Activated CD4-positive, alpha-beta memory T cell treated with anti-CD3 and anti-CD28 coated beads, Interleukin-2, amount 10 ng/mL, durations not matched to agents 7 days and 5 days (primary cell): ENCODE results near the gene LHFPL4. TPM values are rescaled to one million over a fixed set of nuclear protein-coding genes. Genes with fewer than 3 reads are reported as not detected.

ENCODE experiments used
- CTCF ChIA-PET: fragments of 350-600 bp; sonication (Branson Sonifier 250); formaldehyde crosslinking; loops from one replicate; lab custom pipeline; 2021; ENCODE audit warnings: antibody characterized with exemption, inconsistent platforms; lab: Charles Lee
- POLR2A ChIA-PET: fragments of 350-600 bp; sonication (Branson Sonifier 250); formaldehyde crosslinking; loops from one replicate; lab custom pipeline; 2021; ENCODE audit warnings: antibody characterized with exemption; lab: Charles Lee
- DNase-seq: peaks from one replicate; pipeline ENCODE4 v3.0.0-alpha.2; 2020
- H3K27ac Mint-ChIP-seq: one replicate; pipeline ENCODE4 v1.8.0; 2021; ENCODE audit warnings: mild to moderate bottlenecking, mixed read lengths
- H3K27me3 Mint-ChIP-seq: one replicate; pipeline ENCODE4 v1.8.0; 2021; ENCODE audit warnings: mixed read lengths
- H3K36me3 Mint-ChIP-seq: one replicate; pipeline ENCODE4 v1.8.0; 2021; ENCODE audit warnings: low read depth, mixed read lengths
- H3K4me1 Mint-ChIP-seq: one replicate; pipeline ENCODE4 v1.8.0; 2021; ENCODE audit warnings: mixed read lengths
- H3K4me3 Mint-ChIP-seq: one replicate; pipeline ENCODE4 v1.8.0; 2021; ENCODE audit warnings: mild to moderate bottlenecking, mixed read lengths
- H3K9me3 Mint-ChIP-seq: one replicate; pipeline ENCODE4 v1.8.0; 2021; ENCODE audit warnings: mixed read lengths
- total RNA-seq, 2 experiments: library from RNA; stranded (reverse); gene quantifications; one replicate each; pipeline ENCODE4 v1.2.3, GENCODE V29; 2021

LHFPL4 gene
- total RNA-seq, 2 experiments from 2014 or later: 0.05 TPM; not detected in 1

- Mint-ChIP-seq H3K27ac (no peak overlapping the region), H3K4me1 (no peaks in the 10 kb centered on the region), H3K4me3 (no peak overlapping the region), H3K27me3 (no peaks in the 10 kb centered on the region), H3K36me3 (peaks cover 10% of the 10 kb centered on the region), H3K9me3 (peaks cover 4% of the 10 kb centered on the region)
- ChIA-PET CTCF (interaction anchor here (0.7 to 4.5 kb wide), 3 partner anchors 9 to 521 kb away, joined by 3 to 28 read pairs (median 5); no protein-coding TSS in a partner anchor), POLR2A (no interaction called here)
- no peak for DNase-seq
These were observed 62.1 kb downstream of the LHFPL4 start for GRCh38 chr3:9491506-9491905.

- DNase-seq: no peak
- no peaks in the 10 kb centered on the region for H3K4me1 Mint-ChIP-seq
- H3K27ac Mint-ChIP-seq: no peak overlapping the region
- no peak overlapping the region for H3K4me3 Mint-ChIP-seq
- no peaks in the 10 kb centered on the region for H3K27me3 Mint-ChIP-seq
- peaks cover 43% of the 10 kb centered on the region for H3K36me3 Mint-ChIP-seq
- ChIA-PET CTCF (interaction anchor here (0.7 to 1.2 kb wide), 3 partner anchors 15 to 156 kb away, joined by 3 to 5 read pairs (median 3); no protein-coding TSS in a partner anchor), POLR2A (no interaction called here)
- peaks cover 4% of the 10 kb centered on the region for H3K9me3 Mint-ChIP-seq
These were observed 68.4 kb downstream of the LHFPL4 start for GRCh38 chr3:9485248-9485647.

DNA sequence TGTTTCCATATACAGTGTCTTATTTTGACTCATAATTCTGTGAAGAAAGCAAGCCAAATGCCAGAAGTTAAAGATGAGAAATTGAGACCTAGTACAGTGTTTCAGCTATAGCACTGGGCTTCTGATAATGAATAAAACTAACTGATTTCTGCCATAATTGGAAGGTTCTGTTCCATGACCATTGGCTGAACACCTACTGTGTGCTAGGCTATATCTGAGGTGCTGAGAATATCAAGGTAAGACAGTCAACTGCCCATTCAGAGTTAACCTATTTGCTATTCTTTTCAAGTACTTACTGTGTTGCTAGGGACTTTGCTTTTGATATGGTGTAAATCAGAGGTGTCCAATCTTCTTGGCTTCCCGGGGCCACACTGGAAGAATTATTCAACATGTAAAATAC, 73.4 kb downstream of the LHFPL4 start:
- H3K27ac Mint-ChIP-seq: no peak overlapping the region
- POLR2A ChIA-PET: no interaction called here
- DNase-seq: no peak
- H3K4me1 Mint-ChIP-seq: no peaks in the 10 kb centered on the region
- no peaks in the 10 kb centered on the region for H3K27me3 Mint-ChIP-seq
- H3K4me3 Mint-ChIP-seq: no peak overlapping the region
- peaks cover 61% of the 10 kb centered on the region for H3K36me3 Mint-ChIP-seq
- CTCF ChIA-PET: no interaction called here
- no peaks in the 10 kb centered on the region for H3K9me3 Mint-ChIP-seq

DNA sequence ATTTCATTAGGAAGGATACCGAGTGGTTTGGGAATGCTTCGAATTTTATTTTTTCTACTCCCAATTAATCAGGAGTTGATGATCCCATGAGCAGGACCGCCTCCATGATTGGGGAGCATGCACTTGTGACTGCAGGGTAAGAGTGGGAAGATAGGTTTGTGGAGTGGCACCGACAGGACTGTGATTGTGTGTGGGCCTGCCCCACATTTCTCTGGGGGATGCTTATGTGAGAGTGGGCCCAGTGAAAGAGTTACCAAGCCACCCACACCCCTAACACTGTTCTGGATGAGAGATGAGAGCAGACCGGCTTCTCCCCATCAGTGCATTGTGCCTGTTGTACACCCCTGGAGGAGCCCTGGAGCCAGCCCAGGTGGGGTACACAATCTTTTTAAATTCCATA, 76.7 kb downstream of the LHFPL4 start:
- ChIA-PET POLR2A (no interaction called here), CTCF (no interaction called here)
- peaks cover 81% of the 10 kb centered on the region for H3K36me3 Mint-ChIP-seq
- no peaks in the 10 kb centered on the region for H3K27me3 Mint-ChIP-seq
- no peak overlapping the region for H3K27ac Mint-ChIP-seq
- no peak for DNase-seq
- H3K9me3 Mint-ChIP-seq: no peaks in the 10 kb centered on the region
- no peak overlapping the region for H3K4me3 Mint-ChIP-seq
- no peaks in the 10 kb centered on the region for H3K4me1 Mint-ChIP-seq

DNA sequence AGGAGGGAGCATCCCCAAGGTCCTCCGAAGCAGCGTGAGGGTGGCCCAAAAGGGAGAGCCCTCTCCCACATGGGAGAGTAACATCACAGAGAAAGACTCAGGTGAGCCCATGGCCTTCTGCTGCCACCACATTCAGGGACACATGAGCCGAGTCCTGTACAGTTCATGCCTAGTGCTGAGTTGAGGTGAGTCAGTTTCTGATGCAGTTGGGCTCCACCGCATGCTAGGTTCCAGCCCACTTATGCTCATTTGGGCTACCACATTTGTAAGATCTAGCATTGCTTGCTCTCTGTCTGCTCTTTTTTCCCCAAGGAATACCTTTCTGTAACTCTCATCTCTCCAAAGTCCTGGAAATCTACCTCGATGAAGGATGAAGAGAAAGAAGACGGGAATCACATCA, 79.1 kb downstream of the LHFPL4 start:
- Mint-ChIP-seq H3K4me1 (peaks cover under 1% of the 10 kb centered on the region), H3K27ac (no peak overlapping the region), H3K4me3 (no peak overlapping the region), H3K27me3 (no peaks in the 10 kb centered on the region), H3K36me3 (peaks cover 85% of the 10 kb centered on the region), H3K9me3 (no peaks in the 10 kb centered on the region)
- CTCF ChIA-PET: no interaction called here
- POLR2A ChIA-PET: no interaction called here
- DNase-seq: no peak

- no peaks in the 10 kb centered on the region for H3K27me3 Mint-ChIP-seq
- H3K9me3 Mint-ChIP-seq: no peaks in the 10 kb centered on the region
- POLR2A ChIA-PET: no interaction called here
- CTCF ChIA-PET: interaction anchor here (0.5 to 1.3 kb wide), 3 partner anchors 9 to 128 kb away, joined by 3 to 4 read pairs (median 3); no protein-coding TSS in a partner anchor
- no peak for DNase-seq
- no peak overlapping the region for H3K27ac Mint-ChIP-seq
- H3K4me3 Mint-ChIP-seq: no peak overlapping the region
- H3K4me1 Mint-ChIP-seq: peaks cover 7% of the 10 kb centered on the region
- peaks cover 84% of the 10 kb centered on the region for H3K36me3 Mint-ChIP-seq
These were observed 80.0 kb downstream of the LHFPL4 start for GRCh38 chr3:9473496-9474065.

DNA sequence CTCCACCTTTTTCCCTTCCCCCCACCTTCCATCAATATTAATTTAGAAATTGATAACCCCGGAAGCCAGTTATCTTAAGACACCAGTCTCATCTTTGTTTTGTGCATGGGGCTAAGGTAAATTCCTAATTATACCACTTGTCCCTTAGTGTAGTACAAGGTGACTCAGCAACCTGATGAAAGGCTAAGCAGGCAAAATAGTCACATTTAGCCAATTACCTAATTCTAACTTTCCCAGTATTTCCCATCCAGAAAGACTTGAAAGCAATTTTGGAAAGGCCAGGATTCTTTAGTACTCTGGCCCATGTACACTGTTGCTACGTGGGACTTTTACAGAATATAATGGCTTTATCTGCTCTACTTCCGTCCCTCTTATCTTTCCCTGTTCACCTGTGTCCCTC, 83.6 kb downstream of the LHFPL4 start:
- no peak overlapping the region for H3K4me3 Mint-ChIP-seq
- CTCF ChIA-PET: interaction anchor here (1.0 kb wide), 1 partner anchor 117 kb away, joined by 4 read pairs; no protein-coding TSS in a partner anchor
- peaks cover 21% of the 10 kb centered on the region for H3K4me1 Mint-ChIP-seq
- no peak overlapping the region for H3K27ac Mint-ChIP-seq
- no peaks in the 10 kb centered on the region for H3K27me3 Mint-ChIP-seq
- H3K9me3 Mint-ChIP-seq: no peaks in the 10 kb centered on the region
- H3K36me3 Mint-ChIP-seq: peaks cover 82% of the 10 kb centered on the region
- DNase-seq: no peak
- POLR2A ChIA-PET: interaction anchor here (1.4 kb wide), 1 partner anchor 74 kb away, joined by 4 read pairs; no protein-coding TSS in a partner anchor

- peaks cover 21% of the 10 kb centered on the region for H3K4me1 Mint-ChIP-seq
- peaks cover 80% of the 10 kb centered on the region for H3K36me3 Mint-ChIP-seq
- H3K27ac Mint-ChIP-seq: peak overlapping the region; percentile 28
- no peaks in the 10 kb centered on the region for H3K27me3 Mint-ChIP-seq
- CTCF ChIA-PET: no interaction called here
- no peak for DNase-seq
- H3K9me3 Mint-ChIP-seq: no peaks in the 10 kb centered on the region
- POLR2A ChIA-PET: interaction anchor here (1.1 to 1.4 kb wide), 2 partner anchors 72 to 106 kb away, joined by 3 to 4 read pairs; partner anchors contain the start of gene THUMPD3
- H3K4me3 Mint-ChIP-seq: no peak overlapping the region
These were observed 85.2 kb downstream of the LHFPL4 start for GRCh38 chr3:9468460-9468859.

GRCh38 chr3:9467451-9467850, 86.2 kb downstream of the LHFPL4 start:
- Mint-ChIP-seq H3K4me1 (peaks cover 21% of the 10 kb centered on the region), H3K4me3 (no peak overlapping the region), H3K27ac (no peak overlapping the region), H3K9me3 (no peaks in the 10 kb centered on the region), H3K27me3 (no peaks in the 10 kb centered on the region), H3K36me3 (peaks cover 72% of the 10 kb centered on the region)
- CTCF ChIA-PET: interaction anchor here (0.7 kb wide), 1 partner anchor 163 kb away, joined by 5 read pairs; no protein-coding TSS in a partner anchor
- POLR2A ChIA-PET: no interaction called here
- DNase-seq: no peak

- peaks cover 41% of the 10 kb centered on the region for H3K36me3 Mint-ChIP-seq
- no peaks in the 10 kb centered on the region for H3K9me3 Mint-ChIP-seq
- no peaks in the 10 kb centered on the region for H3K27me3 Mint-ChIP-seq
- POLR2A ChIA-PET: interaction anchor here (1.0 to 1.2 kb wide), 2 partner anchors 58 to 60 kb away, joined by 3 read pairs; partner anchors contain the start of gene SETD5
- no peak overlapping the region for H3K4me3 Mint-ChIP-seq
- H3K27ac Mint-ChIP-seq: no peak overlapping the region
- no peak for DNase-seq
- CTCF ChIA-PET: no interaction called here
- H3K4me1 Mint-ChIP-seq: peaks cover 24% of the 10 kb centered on the region
These were observed 98.0 kb downstream of the LHFPL4 start for GRCh38 chr3:9455596-9456131.

DNA sequence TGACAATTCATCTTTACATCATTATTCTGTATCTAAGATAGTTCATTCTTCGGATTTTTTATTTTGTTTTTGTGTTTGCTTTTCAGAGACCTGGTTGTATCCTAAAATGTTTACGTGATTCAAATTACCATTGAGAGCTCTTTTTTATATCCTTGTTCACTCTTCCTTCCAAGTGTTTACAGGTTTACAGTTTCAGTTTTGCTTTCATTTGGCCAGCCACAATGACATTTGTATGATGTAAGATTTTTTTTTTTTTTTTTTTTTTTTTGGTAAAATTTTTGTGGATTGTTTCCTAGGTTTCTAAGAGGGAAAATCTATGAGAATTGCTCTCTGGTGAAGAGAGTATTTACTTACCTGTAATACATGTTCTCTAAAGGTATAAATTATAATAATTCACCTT, 101.2 kb downstream of the LHFPL4 start:
- ChIA-PET CTCF (interaction anchor here (0.6 to 2.2 kb wide), 13 partner anchors 17 to 481 kb away, joined by 3 to 11 read pairs (median 3); partner anchors contain the start of gene CRELD1), POLR2A (interaction anchor here (1.0 to 3.5 kb wide), 4 partner anchors 55 to 89 kb away, joined by 3 to 49 read pairs (median 6); partner anchors contain the start of genes SETD5 and THUMPD3)
- Mint-ChIP-seq H3K36me3 (peaks cover 63% of the 10 kb centered on the region), H3K27me3 (no peaks in the 10 kb centered on the region), H3K4me1 (peaks cover 37% of the 10 kb centered on the region), H3K4me3 (peak overlapping the region; percentile 44), H3K27ac (peak overlapping the region; percentile 88), H3K9me3 (no peaks in the 10 kb centered on the region)
- no peak for DNase-seq

- CTCF ChIA-PET: interaction anchor here (0.8 to 2.2 kb wide), 3 partner anchors 51 to 276 kb away, joined by 3 to 11 read pairs (median 3); no protein-coding TSS in a partner anchor
- Mint-ChIP-seq H3K36me3 (peaks cover 68% of the 10 kb centered on the region), H3K4me1 (peaks cover 37% of the 10 kb centered on the region), H3K4me3 (no peak overlapping the region), H3K9me3 (no peaks in the 10 kb centered on the region), H3K27ac (peak overlapping the region; percentile 88), H3K27me3 (no peaks in the 10 kb centered on the region)
- POLR2A ChIA-PET: interaction anchor here (1.2 to 3.5 kb wide), 3 partner anchors 9 to 57 kb away, joined by 3 to 49 read pairs (median 8); partner anchors contain the start of gene SETD5
- DNase-seq: no peak
These were observed 102.6 kb downstream of the LHFPL4 start for GRCh38 chr3:9450991-9451390.

DNA sequence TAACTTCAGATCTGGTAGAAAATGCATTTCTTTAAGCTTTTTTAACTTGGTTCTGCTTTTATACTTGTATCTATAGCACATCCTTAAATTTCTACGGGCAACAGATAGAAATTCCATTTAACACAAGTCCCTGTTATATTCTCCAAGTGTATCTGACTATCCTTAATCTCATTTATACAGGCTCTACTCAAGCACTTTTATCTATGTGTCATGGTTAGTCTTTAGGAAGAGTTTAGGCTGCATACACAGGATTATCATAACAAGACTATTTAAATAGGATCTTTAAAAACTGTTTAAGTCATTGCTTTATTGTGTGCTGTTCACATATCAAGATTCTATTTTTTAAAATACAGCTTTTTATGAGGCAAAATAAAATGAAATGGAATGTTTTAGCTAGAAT, 103.5 kb downstream of the LHFPL4 start:
- H3K27me3 Mint-ChIP-seq: no peaks in the 10 kb centered on the region
- POLR2A ChIA-PET: interaction anchor here (1.1 kb wide), 1 partner anchor 54 kb away, joined by 3 read pairs; no protein-coding TSS in a partner anchor
- CTCF ChIA-PET: no interaction called here
- H3K4me1 Mint-ChIP-seq: peaks cover 37% of the 10 kb centered on the region
- no peaks in the 10 kb centered on the region for H3K9me3 Mint-ChIP-seq
- no peak overlapping the region for H3K4me3 Mint-ChIP-seq
- DNase-seq: no peak
- no peak overlapping the region for H3K27ac Mint-ChIP-seq
- H3K36me3 Mint-ChIP-seq: peaks cover 68% of the 10 kb centered on the region
